ENCODE measurements around the gene PTPRM. TPM values are rescaled to one million over a fixed set of nuclear protein-coding genes. Genes with fewer than 3 reads are reported as not detected.

The PTPRM gene
- polyA plus RNA-seq, 1 donor from 2014 or later, result 126 TPM

DNA sequence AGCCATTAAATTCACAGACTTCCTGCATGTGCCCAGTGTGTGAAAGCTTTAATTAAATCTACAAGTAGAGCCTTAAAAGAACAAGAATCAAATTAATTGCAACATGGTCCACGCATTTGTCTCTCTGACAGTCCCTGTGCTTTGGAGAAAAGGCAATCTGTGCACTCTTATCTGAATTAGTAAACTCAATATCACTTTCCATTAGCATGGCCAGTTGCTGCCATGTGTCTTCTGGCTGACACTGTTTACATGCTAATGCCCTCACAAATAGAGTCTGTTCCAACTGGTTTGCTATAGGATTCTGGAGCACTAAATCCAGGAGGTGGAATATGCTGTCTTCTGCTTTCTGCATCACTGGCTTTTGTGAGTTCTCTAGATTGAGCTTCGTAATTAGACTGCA, 607.7 kb downstream of the PTPRM start:
- H2AFZ ChIP-seq (ENCODE audit: low read depth, low read length), result no peak overlapping the region
- no peaks in the 10 kb centered on the region for H3K9me3 ChIP-seq (ENCODE audit: low read length)
- H3K27ac ChIP-seq (ENCODE audit: low read length), result no peak overlapping the region
- H3K9me2 ChIP-seq (ENCODE audit: insufficient read depth, low read length), result no peaks in the 10 kb centered on the region
- no peaks in the 10 kb centered on the region for H3K36me3 ChIP-seq (ENCODE audit: insufficient read depth, low read length)
- H3K79me2 ChIP-seq (replicated peaks; ENCODE audit: insufficient read depth, low read length), result no peaks in the 10 kb centered on the region
- H3K4me3 ChIP-seq (ENCODE audit: low read length), result no peak overlapping the region
- TF ChIP-seq SMC3 (conservative IDR thresholded peaks at IDR 0.05; ENCODE audit: poor library complexity) (no peak), MXI1 (conservative IDR thresholded peaks at IDR 0.05; ENCODE audit: poor library complexity, severe bottlenecking) (no peak), EZH2 (IDR thresholded peaks at IDR 0.05; ENCODE audit: borderline replicate concordance, insufficient read depth, low read length, poor library complexity, severe bottlenecking) (no peak), RAD21 (conservative IDR thresholded peaks at IDR 0.05) (no peak), POLR2AphosphoS5 (IDR thresholded peaks at IDR 0.05) (no peak), EP300 (conservative IDR thresholded peaks at IDR 0.05; ENCODE audit: poor library complexity, severe bottlenecking) (no peak), TAF1 (IDR thresholded peaks at IDR 0.05; ENCODE audit: low read depth) (no peak)
- TF ChIP-seq, protein P1, sequence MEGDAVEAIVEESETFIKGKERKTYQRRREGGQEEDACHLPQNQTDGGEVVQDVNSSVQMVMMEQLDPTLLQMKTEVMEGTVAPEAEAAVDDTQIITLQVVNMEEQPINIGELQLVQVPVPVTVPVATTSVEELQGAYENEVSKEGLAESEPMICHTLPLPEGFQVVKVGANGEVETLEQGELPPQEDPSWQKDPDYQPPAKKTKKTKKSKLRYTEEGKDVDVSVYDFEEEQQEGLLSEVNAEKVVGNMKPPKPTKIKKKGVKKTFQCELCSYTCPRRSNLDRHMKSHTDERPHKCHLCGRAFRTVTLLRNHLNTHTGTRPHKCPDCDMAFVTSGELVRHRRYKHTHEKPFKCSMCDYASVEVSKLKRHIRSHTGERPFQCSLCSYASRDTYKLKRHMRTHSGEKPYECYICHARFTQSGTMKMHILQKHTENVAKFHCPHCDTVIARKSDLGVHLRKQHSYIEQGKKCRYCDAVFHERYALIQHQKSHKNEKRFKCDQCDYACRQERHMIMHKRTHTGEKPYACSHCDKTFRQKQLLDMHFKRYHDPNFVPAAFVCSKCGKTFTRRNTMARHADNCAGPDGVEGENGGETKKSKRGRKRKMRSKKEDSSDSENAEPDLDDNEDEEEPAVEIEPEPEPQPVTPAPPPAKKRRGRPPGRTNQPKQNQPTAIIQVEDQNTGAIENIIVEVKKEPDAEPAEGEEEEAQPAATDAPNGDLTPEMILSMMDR (IDR thresholded peaks at IDR 0.05; ENCODE audit: poor library complexity, severe bottlenecking), result no peak
- TF ChIP-seq, protein P2, sequence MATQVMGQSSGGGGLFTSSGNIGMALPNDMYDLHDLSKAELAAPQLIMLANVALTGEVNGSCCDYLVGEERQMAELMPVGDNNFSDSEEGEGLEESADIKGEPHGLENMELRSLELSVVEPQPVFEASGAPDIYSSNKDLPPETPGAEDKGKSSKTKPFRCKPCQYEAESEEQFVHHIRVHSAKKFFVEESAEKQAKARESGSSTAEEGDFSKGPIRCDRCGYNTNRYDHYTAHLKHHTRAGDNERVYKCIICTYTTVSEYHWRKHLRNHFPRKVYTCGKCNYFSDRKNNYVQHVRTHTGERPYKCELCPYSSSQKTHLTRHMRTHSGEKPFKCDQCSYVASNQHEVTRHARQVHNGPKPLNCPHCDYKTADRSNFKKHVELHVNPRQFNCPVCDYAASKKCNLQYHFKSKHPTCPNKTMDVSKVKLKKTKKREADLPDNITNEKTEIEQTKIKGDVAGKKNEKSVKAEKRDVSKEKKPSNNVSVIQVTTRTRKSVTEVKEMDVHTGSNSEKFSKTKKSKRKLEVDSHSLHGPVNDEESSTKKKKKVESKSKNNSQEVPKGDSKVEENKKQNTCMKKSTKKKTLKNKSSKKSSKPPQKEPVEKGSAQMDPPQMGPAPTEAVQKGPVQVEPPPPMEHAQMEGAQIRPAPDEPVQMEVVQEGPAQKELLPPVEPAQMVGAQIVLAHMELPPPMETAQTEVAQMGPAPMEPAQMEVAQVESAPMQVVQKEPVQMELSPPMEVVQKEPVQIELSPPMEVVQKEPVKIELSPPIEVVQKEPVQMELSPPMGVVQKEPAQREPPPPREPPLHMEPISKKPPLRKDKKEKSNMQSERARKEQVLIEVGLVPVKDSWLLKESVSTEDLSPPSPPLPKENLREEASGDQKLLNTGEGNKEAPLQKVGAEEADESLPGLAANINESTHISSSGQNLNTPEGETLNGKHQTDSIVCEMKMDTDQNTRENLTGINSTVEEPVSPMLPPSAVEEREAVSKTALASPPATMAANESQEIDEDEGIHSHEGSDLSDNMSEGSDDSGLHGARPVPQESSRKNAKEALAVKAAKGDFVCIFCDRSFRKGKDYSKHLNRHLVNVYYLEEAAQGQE (IDR thresholded peaks at IDR 0.05; ENCODE audit: borderline replicate concordance), result no peak
- no peaks in the 10 kb centered on the region for H3F3A ChIP-seq (ENCODE audit: insufficient read depth, low read length, poor library complexity, severe bottlenecking)
- H3K4me2 ChIP-seq (ENCODE audit: low read length), result no peak overlapping the region
- H3K27me3 ChIP-seq (ENCODE audit: insufficient read depth, low read depth, low read length), result no peaks in the 10 kb centered on the region
- H3K9ac ChIP-seq (ENCODE audit: low read length), result no peak overlapping the region
- H4K20me1 ChIP-seq (ENCODE audit: insufficient read depth), result no peaks in the 10 kb centered on the region

DNA sequence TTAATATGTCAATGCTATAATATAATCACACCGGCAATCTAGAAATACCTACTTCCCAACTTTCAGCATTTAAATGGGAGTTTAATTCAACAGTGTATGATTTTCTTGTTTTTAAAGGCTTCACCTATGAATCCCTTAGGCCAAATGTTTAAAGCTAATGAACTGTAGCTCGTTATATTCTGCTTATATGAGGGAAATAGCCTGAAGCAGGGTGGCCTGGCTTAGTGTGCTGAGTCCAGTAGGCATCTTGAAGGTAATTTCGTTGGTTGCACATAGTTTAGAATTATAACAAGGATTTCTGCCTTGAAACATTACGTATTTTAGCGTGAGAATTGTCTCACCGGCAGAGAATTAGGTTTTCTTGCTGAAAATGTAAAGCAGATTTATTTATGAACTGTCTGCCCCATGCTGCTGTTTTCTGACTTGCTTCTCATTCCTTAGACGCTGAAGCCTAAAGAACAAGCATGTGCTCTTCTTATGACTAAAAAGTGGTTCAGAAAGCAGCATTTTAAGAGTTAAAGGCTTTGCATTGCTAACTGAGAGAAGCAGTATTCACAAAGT, 608.5 kb downstream of the PTPRM start:
- no peak overlapping the region for H3K27ac ChIP-seq (ENCODE audit: low read length)
- H3K4me2 ChIP-seq (ENCODE audit: low read length), result no peak overlapping the region
- no peak for TF ChIP-seq MXI1 (conservative IDR thresholded peaks at IDR 0.05; ENCODE audit: poor library complexity, severe bottlenecking)
- TF ChIP-seq POLR2AphosphoS5 (IDR thresholded peaks at IDR 0.05), result no peak
- no peak for TF ChIP-seq EZH2 (IDR thresholded peaks at IDR 0.05; ENCODE audit: borderline replicate concordance, insufficient read depth, low read length, poor library complexity, severe bottlenecking)
- TF ChIP-seq, protein P1 (IDR thresholded peaks at IDR 0.05; ENCODE audit: poor library complexity, severe bottlenecking), result no peak
- no peak for TF ChIP-seq TAF1 (IDR thresholded peaks at IDR 0.05; ENCODE audit: low read depth)
- TF ChIP-seq, protein P2 (IDR thresholded peaks at IDR 0.05; ENCODE audit: borderline replicate concordance), result no peak
- no peak for TF ChIP-seq EP300 (conservative IDR thresholded peaks at IDR 0.05; ENCODE audit: poor library complexity, severe bottlenecking)
- TF ChIP-seq RAD21 (conservative IDR thresholded peaks at IDR 0.05), result no peak
- no peak for TF ChIP-seq SMC3 (conservative IDR thresholded peaks at IDR 0.05; ENCODE audit: poor library complexity)
- H3K9me3 ChIP-seq (ENCODE audit: low read length), result no peaks in the 10 kb centered on the region
- no peak overlapping the region for H2AFZ ChIP-seq (ENCODE audit: low read depth, low read length)
- no peaks in the 10 kb centered on the region for H3K79me2 ChIP-seq (replicated peaks; ENCODE audit: insufficient read depth, low read length)
- no peaks in the 10 kb centered on the region for H4K20me1 ChIP-seq (ENCODE audit: insufficient read depth)
- no peak overlapping the region for H3K9ac ChIP-seq (ENCODE audit: low read length)
- H3F3A ChIP-seq (ENCODE audit: insufficient read depth, low read length, poor library complexity, severe bottlenecking), result no peaks in the 10 kb centered on the region
- no peaks in the 10 kb centered on the region for H3K9me2 ChIP-seq (ENCODE audit: insufficient read depth, low read length)
- H3K4me3 ChIP-seq (ENCODE audit: low read length), result no peak overlapping the region
- no peaks in the 10 kb centered on the region for H3K27me3 ChIP-seq (ENCODE audit: insufficient read depth, low read depth, low read length)
- no peaks in the 10 kb centered on the region for H3K36me3 ChIP-seq (ENCODE audit: insufficient read depth, low read length)
